HG02759 (cell line): ENCODE results near the gene ARVCF.

Experiments used
- ATAC-seq: cut with Tn5 transposase; IDR thresholded peaks from one replicate; pipeline ENCODE4 v1.9.1; 2021; ENCODE audit warnings: mild to moderate bottlenecking, moderate library complexity; ENCODE audit not compliant: unreplicated experiment

The ARVCF gene

DNA sequence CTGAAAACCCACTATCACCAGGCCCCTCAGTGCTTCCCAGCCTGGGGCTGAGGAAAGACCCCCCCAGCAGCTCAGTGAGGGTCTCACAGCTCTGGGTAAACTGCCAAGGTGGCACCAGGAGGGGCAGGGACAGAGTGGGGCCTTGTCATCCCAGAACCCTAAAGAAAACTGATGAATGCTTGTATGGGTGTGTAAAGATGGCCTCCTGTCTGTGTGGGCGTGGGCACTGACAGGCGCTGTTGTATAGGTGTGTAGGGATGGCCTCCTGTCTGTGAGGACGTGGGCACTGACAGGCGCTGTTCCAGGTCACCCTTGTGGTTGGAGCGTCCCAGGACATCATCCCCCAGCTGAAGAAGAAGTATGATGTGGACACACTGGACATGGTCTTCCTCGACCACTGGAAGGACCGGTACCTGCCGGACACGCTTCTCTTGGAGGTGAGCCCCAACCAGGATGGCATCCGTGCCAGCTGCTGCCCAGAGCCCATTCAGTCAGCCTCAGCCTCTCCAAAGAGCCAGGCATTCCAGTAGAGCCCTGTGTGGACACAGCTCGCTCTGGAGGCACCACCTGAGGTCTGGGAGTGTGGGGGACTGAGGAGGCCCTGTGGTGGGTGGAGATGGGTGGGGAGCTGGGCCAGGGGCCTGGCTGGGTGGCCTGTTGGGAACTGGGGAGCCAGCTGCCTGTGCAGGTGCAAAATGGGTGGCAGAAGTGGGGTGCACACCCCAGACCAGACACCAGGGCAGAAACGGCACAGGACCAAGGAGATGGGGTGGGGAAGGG is 52.6 kb downstream of the ARVCF start:
- no peak for ATAC-seq

DNA sequence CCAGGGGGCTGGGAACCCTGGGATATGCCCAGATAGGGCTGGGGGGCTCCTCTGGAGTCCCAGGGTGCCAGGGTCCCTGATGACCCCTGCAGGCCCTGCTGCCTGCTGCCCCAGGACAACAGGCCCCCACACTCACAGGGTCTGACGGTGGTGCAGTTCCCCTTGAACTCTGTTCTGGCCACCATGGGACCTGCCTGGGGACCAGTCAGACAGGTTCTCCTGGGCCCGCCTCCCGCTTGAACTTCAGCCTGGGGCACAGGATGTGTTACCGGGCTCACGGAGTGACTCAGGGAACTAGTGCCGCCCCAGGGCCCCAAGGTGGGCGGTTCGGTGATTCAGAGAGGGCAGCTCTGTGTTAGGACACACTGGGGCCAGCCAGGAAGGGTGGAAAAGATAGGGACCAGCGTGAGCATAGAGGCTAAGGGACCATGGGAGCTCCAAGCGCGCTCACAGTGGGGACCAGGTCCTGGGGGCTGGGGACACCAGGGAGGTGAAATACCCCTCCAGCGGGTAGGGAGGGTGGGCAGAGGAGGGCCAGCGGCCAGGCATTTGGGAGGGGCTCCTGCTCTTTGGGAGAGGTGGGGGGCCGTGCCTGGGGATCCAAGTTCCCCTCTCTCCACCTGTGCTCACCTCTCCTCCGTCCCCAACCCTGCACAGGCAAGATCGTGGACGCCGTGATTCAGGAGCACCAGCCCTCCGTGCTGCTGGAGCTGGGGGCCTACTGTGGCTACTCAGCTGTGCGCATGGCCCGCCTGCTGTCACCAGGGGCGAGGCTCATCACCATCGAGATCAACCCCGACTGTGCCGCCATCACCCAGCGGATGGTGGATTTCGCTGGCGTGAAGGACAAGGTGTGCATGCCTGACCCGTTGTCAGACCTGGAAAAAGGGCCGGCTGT is 53.5 kb downstream of the ARVCF start:
- no peak for ATAC-seq

GRCh38 chr22:19962246-19962908 is 54.2 kb downstream of the ARVCF start:
- ATAC-seq: no peak

GRCh38 chr22:19961868-19962245 is 54.8 kb downstream of the ARVCF start:
- ATAC-seq: no peak

GRCh38 chr22:19961201-19961580 is 55.4 kb downstream of the ARVCF start:
- no peak for ATAC-seq

DNA sequence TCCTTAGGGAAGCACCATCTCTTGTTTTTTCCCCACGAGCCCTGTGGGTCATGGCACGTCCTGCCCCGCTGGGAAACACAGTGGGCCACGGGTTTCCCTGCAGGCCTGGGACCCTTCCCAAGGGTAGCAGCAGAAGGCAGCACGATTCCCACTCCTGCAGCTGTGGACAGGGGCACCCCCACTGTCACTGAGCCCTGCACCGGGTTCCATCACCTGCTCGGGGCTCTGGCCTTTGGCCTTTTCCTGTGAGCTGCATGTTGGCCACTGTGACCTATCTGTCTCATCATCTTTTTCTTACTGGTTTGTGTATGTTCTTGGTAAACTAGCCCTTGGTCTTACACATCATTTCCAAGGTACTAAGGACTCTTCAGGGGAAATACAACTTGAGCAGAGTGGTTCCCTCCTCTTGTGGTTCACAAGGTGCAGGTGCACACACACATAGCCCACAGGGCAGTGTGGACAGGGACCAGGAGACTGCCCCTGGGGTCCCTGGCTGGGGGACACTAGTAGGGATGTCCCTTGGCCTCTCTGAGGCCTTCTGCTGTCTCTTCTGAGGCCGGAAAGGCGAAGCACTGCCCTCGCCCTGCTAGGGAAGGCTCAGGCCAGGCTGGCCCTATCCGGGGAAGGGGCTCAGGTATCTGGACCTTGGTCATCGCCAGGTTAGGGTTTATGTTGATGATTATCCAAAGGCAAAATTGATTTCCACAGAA is 56.0 kb downstream of the ARVCF start:
- ATAC-seq: no peak

DNA sequence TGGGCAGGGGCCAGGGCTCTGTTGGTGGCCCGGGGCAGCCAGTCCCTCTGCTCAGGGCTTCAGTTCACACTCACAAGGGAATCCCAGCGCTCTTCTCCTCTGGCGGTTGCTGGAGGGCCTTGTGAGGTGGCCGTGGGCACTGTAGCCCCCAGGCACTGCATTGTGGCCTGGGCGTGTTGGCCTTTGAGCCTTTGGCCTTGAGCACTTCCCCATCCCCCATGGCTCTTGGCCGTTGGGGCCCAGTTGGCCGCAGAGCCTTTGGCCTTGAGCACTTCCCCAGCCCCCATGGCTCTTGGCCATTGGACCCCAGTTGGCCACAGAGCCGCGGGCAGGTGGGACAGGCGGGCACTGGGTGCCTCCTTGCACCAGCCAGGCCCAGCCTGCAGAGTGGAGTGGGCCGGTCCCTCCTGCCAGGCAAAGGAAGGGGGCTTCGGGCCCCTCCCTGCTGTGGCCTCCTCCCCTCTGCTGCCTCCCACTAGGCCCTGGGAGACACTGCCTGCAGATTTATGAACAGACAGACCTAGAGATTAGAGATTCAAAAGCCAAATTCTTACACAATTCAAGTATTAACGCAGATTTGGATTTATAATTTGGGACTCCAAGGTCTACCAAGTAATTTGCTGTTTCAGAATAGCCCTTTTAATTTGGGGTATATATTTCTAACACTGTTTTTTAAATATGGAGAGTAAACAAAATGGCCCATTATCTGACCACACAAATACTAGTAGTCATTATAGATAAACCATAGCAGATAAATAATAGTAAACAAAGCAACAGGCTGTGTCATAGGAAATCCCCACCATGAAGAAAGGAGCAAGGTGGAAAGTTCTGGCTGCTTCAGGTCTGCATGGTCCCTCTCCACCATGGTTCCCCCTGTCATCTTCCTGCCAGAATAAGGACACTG is 56.8 kb downstream of the ARVCF start:
- ATAC-seq: no peak

DNA sequence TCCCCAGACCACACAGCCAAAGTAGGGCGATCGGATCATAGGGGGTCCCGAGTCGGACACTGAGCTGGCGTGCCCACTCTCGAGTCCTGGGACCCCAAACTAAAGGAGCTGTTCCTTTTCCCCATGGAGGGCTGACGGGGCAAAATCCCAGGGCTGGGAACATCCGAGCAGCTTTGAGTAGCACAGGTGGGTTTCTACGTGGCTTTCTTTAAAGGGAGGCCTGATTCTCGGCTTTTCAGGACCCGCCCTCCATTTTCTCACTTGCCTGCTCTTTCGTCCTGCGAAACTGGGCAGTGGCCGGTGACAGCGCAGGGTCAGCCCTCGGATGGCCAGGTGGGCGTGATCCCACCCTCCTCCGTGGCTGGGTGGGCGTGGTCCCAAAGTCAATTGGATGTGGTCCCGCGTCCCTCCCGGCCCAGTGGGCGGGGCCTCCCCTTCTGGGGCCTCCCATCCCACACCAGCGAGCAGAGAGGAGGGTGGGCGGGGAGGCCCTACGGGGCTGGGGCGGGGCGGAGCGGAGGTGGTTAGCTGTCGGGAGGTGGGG is 57.5 kb downstream of the ARVCF start:
- no peak for ATAC-seq

GRCh38 chr22:19958083-19959042 is 58.3 kb downstream of the ARVCF start:
- ATAC-seq: no peak

- ATAC-seq: no peak
Observed at GRCh38 chr22:19957445-19957844, 59.2 kb downstream of the ARVCF start.

DNA sequence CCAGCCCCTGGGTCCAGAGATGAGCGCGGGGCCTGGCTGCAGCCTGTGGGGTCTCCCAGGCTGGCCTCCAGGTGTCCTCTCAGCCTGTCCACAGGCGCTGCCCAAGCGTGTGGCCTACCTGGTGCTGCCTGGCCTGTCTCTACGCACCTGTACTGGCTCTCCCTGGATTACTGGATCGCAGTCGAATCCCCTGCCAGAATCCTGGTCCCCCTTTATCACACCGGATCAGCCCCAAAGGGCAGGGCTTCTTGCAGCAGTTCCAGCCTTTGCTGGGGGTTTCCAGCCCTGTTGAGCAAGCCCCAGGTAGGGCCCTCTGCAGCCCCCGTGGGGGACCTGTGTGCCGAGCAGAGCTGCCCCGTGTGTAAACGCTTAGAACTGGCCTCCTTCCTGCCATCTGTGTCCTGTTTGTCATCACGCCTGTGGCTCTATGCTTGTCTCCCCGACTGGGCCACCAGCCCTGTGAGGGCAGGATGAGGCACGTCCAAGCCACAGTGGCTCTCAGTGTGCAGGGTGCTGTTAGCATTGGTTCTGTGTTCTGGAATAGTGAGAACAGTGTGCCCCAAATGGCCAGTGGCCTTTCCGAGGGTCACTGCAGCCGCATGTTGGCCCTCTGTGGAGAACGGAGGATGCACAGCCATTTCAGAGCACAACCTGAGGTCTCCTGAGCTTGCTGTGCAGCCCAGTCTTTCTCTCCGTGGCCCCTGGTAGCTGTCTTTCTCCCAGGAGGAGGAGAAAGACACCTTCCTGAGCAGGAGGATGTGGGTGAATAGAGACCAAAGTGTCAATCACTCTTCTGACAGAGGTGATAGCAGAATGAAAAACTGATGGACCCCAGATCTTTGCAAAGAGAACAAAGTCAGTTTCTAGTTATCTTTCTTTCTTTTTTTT is 61.1 kb downstream of the ARVCF start:
- no peak for ATAC-seq

DNA sequence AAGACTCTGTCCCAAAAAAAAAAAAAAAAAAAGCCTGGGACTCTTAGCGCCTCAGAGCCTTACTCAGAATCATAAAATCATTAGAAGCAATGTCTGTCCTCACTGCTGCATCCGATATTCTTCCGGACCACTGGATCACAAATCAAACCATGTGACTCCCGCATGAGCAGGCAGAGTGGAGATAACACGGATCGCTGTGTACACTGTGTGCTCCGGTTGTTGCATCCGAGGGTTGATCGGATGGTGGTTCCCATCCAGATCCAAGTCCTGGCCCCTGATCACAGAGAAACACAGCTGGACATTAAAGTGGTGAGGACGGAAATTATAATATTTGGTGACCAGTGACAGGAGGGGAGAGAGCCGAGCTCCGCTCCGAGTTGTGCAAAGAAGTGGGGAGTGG is 65.3 kb downstream of the ARVCF start:
- ATAC-seq: no peak

GRCh38 chr22:19948057-19948760 is 68.4 kb downstream of the ARVCF start:
- ATAC-seq: no peak

DNA sequence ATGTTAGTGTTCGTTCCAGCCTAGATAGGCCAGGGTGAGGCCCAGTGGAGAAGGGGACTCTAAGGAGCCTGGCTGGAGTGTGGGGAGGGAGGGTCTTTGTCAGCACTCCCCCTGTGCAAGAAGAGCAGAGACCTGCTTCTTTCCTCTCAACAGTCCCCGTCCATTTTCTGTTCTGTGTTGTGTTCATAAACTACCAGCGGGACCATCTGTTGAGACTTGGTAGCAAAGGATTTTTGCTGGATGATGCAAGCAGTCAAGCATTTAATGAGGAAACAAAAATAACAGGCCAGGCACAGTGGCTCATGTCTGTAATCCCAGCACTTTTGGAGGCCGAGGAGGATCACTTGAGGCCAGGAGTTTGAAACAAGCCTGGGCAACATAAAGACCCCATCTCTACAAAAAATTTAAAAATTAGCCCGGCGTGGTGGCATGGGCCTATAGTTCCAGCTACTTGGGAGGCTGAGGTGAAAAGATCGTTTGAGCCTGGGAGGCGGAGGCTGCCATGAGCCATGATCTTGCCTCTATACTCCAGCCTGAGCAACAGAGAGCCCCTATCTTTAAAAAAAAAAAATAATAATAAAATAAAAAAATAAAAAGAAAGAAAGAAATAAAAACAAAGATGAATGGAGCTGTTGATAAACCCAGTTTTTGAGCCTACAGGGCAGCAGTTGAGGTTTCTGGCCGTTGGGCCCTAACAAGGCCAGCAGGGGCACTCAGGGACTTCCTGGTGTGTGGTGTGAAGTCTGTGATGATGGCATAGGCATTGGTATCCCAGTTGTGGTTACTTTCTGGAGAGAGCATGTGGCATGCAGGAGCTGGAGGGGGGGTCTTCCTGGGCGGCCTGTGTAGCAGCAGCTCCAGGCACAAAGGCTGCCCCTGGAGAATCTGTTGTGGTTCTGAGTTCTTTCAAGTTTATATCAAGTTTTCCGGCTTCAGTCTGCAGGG is 73.3 kb downstream of the ARVCF start:
- no peak for ATAC-seq

GRCh38 chr22:19942157-19943081 is 74.2 kb downstream of the ARVCF start:
- ATAC-seq: peak; percentile 50
